ENCODE results near the gene HOXC5. TPM values are rescaled to one million over a fixed set of nuclear protein-coding genes. Genes with fewer than 3 reads are reported as not detected.

HOXC5 gene
- polyA plus RNA-seq, 2 of the 4 experiments (the other 2 are of a cell fraction), result 0.41 to 0.98 TPM

DNA sequence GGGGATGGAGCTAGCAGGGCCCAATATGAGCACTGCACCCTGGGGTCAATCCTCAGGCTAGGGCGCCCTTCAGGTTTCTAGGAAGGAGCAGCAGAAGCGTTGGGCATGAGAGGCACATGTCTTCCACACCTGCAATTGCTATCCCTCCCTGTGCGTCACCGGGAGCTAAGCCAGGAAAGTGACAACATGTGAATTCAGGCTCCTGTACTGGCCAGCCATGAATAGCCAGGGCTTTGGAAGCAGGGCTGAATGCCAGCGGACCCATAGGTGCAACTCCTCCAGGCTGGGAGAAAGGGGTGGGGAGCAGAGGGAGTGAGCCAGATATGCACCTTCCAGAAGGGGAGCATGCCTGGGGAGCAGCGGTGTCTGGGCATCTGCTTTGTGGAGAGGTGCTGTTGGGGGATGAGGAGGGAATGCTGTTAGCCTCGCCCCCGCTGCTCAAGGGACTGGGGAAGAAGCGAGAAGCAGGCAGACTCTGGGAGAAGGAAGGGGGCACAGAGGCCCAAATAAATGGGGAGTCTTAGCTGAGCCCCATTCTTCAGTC lies 6.1 kb downstream of the HOXC5 start:
- H3K27ac ChIP-seq, result no peak overlapping the region
- WGBS (ENCODE audit: missing lambda C conversion rate), result 92% methylated on average over 9 of the region's 9 CpGs
- TF ChIP-seq GATA3 (IDR thresholded peaks at IDR 0.05; ENCODE audit: borderline replicate concordance) (no peak), CEBPB (IDR thresholded peaks at IDR 0.05) (no peak), FOXS1 (CRISPR knock-in tag; IDR thresholded peaks at IDR 0.05) (no peak), NPAS2 (CRISPR knock-in tag; IDR thresholded peaks at IDR 0.05; ENCODE audit: borderline replicate concordance) (no peak)
- DNase-seq (ENCODE audit: low read depth in 1 of 2, low spot score in 1 of 2) (no peak), FAIRE-seq (no peak), ATAC-seq (no peak)
- H3K4me3 ChIP-seq, result no peak overlapping the region
- peaks cover 7% of the 10 kb centered on the region; the same call in 1 of the 3 replicates for H3K4me1 ChIP-seq
- ChIA-PET CTCF (interaction anchor here (0.9 to 27.9 kb wide), 6 partner anchors 13 to 336 kb away, joined by 3 to 476 read pairs (median 3); partner anchors contain the start of gene SMUG1), POLR2A (no interaction called here)
- H3K9me3 ChIP-seq, result no peaks in the 10 kb centered on the region
- no peak overlapping the region for H3K4me2 ChIP-seq

DNA sequence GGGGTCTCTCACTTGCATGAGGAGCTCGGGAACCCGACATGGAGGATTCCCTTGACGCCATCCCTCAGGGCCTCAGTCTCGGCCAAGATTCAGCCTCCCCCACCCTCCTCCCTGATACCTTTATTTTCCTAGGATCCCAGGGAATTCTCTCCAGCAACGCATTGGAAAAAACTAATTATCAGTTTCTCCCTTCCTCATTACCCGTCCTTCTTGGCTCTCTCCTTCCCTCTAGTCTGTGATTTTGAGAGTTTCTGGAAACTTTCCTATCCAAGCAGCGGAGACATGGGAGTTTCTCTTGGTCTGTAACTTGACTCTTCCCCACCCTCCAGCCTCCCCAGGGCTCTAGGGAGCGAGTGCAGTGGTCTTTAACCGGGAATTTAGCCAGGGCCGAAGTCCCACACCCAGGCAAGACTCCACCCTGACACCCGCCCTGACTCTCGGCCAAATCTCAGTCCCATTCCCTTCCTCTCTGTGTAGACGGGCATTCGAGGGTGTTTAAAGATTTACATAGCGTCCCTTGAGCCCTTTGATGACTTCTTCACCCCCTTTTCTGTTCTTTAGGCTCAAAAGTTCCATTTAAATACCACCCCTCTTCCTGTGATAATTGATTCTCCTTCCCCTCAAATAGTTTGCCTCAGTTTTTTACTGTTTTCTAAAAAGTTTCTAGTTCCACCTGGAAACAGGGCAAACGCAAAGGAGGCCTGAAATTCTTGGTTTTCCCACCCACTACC lies 6.7 kb downstream of the HOXC5 start:
- CTCF ChIA-PET, result interaction anchor here (1.1 to 27.9 kb wide), 6 partner anchors 11 to 176 kb away, joined by 3 to 476 read pairs (median 4); partner anchors contain the start of gene SMUG1

More for the DNA sequence above, 6.7 kb downstream of the HOXC5 start:
- H3K4me2 ChIP-seq, result no peak overlapping the region
- DNase-seq (ENCODE audit: low read depth in 1 of 2, low spot score in 1 of 2) (no peak), ATAC-seq (no peak), FAIRE-seq (no peak)
- TF ChIP-seq MAZ (IDR thresholded peaks at IDR 0.05; ENCODE audit: borderline replicate concordance, low read depth, low read length), result no peak
- no peak for TF ChIP-seq HOXB5 (CRISPR knock-in tag; IDR thresholded peaks at IDR 0.05)
- TF ChIP-seq, protein P1, sequence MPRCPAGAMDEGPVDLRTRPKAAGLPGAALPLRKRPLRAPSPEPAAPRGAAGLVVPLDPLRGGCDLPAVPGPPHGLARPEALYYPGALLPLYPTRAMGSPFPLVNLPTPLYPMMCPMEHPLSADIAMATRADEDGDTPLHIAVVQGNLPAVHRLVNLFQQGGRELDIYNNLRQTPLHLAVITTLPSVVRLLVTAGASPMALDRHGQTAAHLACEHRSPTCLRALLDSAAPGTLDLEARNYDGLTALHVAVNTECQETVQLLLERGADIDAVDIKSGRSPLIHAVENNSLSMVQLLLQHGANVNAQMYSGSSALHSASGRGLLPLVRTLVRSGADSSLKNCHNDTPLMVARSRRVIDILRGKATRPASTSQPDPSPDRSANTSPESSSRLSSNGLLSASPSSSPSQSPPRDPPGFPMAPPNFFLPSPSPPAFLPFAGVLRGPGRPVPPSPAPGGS (IDR thresholded peaks at IDR 0.05), result no peak
- TF ChIP-seq, protein P2, sequence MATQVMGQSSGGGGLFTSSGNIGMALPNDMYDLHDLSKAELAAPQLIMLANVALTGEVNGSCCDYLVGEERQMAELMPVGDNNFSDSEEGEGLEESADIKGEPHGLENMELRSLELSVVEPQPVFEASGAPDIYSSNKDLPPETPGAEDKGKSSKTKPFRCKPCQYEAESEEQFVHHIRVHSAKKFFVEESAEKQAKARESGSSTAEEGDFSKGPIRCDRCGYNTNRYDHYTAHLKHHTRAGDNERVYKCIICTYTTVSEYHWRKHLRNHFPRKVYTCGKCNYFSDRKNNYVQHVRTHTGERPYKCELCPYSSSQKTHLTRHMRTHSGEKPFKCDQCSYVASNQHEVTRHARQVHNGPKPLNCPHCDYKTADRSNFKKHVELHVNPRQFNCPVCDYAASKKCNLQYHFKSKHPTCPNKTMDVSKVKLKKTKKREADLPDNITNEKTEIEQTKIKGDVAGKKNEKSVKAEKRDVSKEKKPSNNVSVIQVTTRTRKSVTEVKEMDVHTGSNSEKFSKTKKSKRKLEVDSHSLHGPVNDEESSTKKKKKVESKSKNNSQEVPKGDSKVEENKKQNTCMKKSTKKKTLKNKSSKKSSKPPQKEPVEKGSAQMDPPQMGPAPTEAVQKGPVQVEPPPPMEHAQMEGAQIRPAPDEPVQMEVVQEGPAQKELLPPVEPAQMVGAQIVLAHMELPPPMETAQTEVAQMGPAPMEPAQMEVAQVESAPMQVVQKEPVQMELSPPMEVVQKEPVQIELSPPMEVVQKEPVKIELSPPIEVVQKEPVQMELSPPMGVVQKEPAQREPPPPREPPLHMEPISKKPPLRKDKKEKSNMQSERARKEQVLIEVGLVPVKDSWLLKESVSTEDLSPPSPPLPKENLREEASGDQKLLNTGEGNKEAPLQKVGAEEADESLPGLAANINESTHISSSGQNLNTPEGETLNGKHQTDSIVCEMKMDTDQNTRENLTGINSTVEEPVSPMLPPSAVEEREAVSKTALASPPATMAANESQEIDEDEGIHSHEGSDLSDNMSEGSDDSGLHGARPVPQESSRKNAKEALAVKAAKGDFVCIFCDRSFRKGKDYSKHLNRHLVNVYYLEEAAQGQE (IDR thresholded peaks at IDR 0.05), result no peak
- TF ChIP-seq NFE2L2 (conservative IDR thresholded peaks at IDR 0.05; ENCODE audit: low read length), result no peak
- TF ChIP-seq ZFP36 (IDR thresholded peaks at IDR 0.05; ENCODE audit: borderline replicate concordance, partially characterized antibody), result no peak
- TF ChIP-seq TFCP2L1 (CRISPR knock-in tag; IDR thresholded peaks at IDR 0.05), result no peak
- TF ChIP-seq, protein P3, sequence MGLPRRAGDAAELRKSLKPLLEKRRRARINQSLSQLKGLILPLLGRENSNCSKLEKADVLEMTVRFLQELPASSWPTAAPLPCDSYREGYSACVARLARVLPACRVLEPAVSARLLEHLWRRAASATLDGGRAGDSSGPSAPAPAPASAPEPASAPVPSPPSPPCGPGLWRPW (IDR thresholded peaks at IDR 0.05), result no peak
- TF ChIP-seq HOXB13 (CRISPR knock-in tag; IDR thresholded peaks at IDR 0.05; ENCODE audit: low read depth), result no peak
- TF ChIP-seq, protein P4, sequence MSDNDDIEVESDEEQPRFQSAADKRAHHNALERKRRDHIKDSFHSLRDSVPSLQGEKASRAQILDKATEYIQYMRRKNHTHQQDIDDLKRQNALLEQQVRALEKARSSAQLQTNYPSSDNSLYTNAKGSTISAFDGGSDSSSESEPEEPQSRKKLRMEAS (IDR thresholded peaks at IDR 0.05), result no peak
- no peak for TF ChIP-seq EP300 (IDR thresholded peaks at IDR 0.05)
- TF ChIP-seq, protein P5, sequence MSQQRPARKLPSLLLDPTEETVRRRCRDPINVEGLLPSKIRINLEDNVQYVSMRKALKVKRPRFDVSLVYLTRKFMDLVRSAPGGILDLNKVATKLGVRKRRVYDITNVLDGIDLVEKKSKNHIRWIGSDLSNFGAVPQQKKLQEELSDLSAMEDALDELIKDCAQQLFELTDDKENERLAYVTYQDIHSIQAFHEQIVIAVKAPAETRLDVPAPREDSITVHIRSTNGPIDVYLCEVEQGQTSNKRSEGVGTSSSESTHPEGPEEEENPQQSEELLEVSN (IDR thresholded peaks at IDR 0.05; ENCODE audit: borderline replicate concordance, low read depth), result no peak
- no peak for TF ChIP-seq NR3C1 (IDR thresholded peaks at IDR 0.05)
- TF ChIP-seq CEBPB (IDR thresholded peaks at IDR 0.05), result no peak
- no peak for TF ChIP-seq MYC (IDR thresholded peaks at IDR 0.05; ENCODE audit: borderline replicate concordance, low read length)
- no peak for TF ChIP-seq HDAC2 (IDR thresholded peaks at IDR 0.05)
- TF ChIP-seq GATA3 (IDR thresholded peaks at IDR 0.05; ENCODE audit: borderline replicate concordance), result no peak
- no peak for TF ChIP-seq JUNB (IDR thresholded peaks at IDR 0.05)
- TF ChIP-seq EHF (CRISPR knock-in tag; IDR thresholded peaks at IDR 0.05), result no peak
- TF ChIP-seq JUN (IDR thresholded peaks at IDR 0.05), result no peak
- WGBS (ENCODE audit: missing lambda C conversion rate), result 81% methylated on average over 16 of the region's 16 CpGs
- no peak overlapping the region for H3K27ac ChIP-seq
- no peak overlapping the region for H3K4me3 ChIP-seq
- no peaks in the 10 kb centered on the region for H3K9me3 ChIP-seq
- H3K4me1 ChIP-seq, result peaks cover 7% of the 10 kb centered on the region; the same call in 1 of the 3 replicates
- POLR2A ChIA-PET, result no interaction called here
